Suprapubic skin (tissue), 4 donors: ENCODE results near the gene ZBTB40. TPM values are rescaled to one million over a fixed set of nuclear protein-coding genes. Genes with fewer than 3 reads are reported as not detected.

Experiments used
- DNase-seq, 2 donors: peaks; one replicate each; pipeline ENCODE4 v3.0.0-alpha.2; 2019; ENCODE audit warnings: low spot score in 2 of 2
- H3K27ac ChIP-seq: fragments of 200-600 bp; sonication (generic); one replicate; pipeline ENCODE4 v1.5.1; 2019
- H3K27me3 ChIP-seq: fragments of 200-600 bp; sonication (generic); one replicate; pipeline ENCODE4 v1.5.1; 2019
- H3K36me3 ChIP-seq: fragments of 200-600 bp; sonication (generic); one replicate; pipeline ENCODE4 v1.5.1; 2019
- H3K4me1 ChIP-seq: fragments of 200-600 bp; sonication (generic); one replicate; pipeline ENCODE4 v1.5.1; 2019
- H3K4me3 ChIP-seq: fragments of 200-600 bp; sonication (generic); one replicate; pipeline ENCODE4 v1.5.1; 2019; ENCODE audit warnings: mild to moderate bottlenecking
- H3K9me3 ChIP-seq: fragments of 200-600 bp; sonication (generic); one replicate; pipeline ENCODE4 v1.5.1; 2019
- CTCF ChIP-seq, 2 donors: fragments of 200-600 bp in 1 of 2; fragments of 450-650 bp in 1 of 2; sonication (generic) in 1 of 2; IDR thresholded peaks; one replicate each; pipeline ENCODE4 v1.5.1; 2016 to 2019; ENCODE audit warnings: antibody characterized with exemption in 2 of 2, mild to moderate bottlenecking in 1 of 2, moderate library complexity in 1 of 2
- EP300 ChIP-seq: sonication (generic); formaldehyde crosslinking; IDR thresholded peaks from one replicate; pipeline ENCODE4 v1.6.1; 2017; ENCODE audit warnings: antibody characterized with exemption
- POLR2A ChIP-seq, 2 donors: fragments of 450-650 bp; IDR thresholded peaks; one replicate each; pipeline ENCODE4 v1.6.1; 2017; ENCODE audit warnings: antibody characterized with exemption in 2 of 2, mild to moderate bottlenecking in 2 of 2, moderate library complexity in 2 of 2
- POLR2AphosphoS5 ChIP-seq, 3 donors: sonication (generic); formaldehyde crosslinking; IDR thresholded peaks; one replicate each; pipeline ENCODE4 v1.6.1; 2017; ENCODE audit warnings: antibody characterized with exemption in 3 of 3
- WGBS: methylation state at CpG from one replicate; pipeline ENCODE4 v1.1.5; 2018; 5-methylcytosine and 5-hydroxymethylcytosine counted together
- total RNA-seq, 4 donors: library from RNA; depleted of rRNA; stranded (reverse); fragments of >200 nt; gene quantifications; one replicate each; pipeline ENCODE4 v1.1.0, GENCODE V29; 2016

Gene ZBTB40
- total RNA-seq, 4 donors from 2014 or later = 12.7 to 36.0 (median 17.5) TPM

DNA sequence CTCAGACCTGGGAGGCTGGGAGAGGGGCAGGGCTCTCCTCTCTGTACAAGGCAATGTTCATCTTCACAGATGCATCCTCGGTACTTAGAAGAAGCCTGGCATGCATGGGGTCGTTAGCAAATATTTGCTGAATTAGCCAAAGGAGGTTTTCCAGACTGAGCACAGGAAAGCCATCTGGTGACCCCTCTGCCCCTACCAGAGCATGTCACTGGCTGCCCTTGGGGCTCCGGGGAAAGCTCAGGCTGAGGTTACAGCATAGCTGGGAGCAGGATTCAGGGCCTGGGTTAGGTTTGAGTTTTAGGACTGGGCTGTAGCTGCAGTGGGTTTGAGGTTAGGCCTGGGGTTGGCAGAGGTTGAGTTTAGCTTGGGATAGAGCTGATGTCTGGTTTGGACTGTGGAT lies 43.4 kb upstream of the ZBTB40 start:
- Histone ChIP-seq H3K36me3 (no peaks in the 10 kb centered on the region), H3K27ac (no peak overlapping the region), H3K9me3 (no peaks in the 10 kb centered on the region), H3K4me1 (no peaks in the 10 kb centered on the region), H3K4me3 (no peak overlapping the region), H3K27me3 (peaks cover 14% of the 10 kb centered on the region)
- 70% methylated on average over 3 of the region's 3 CpGs for WGBS
- DNase-seq = no peak
- TF ChIP-seq CTCF (IDR thresholded peaks at IDR 0.05) = no peak
- no peak for TF ChIP-seq POLR2A (IDR thresholded peaks at IDR 0.05)
- no peak for TF ChIP-seq POLR2AphosphoS5 (IDR thresholded peaks at IDR 0.05)
- no peak for TF ChIP-seq EP300

DNA sequence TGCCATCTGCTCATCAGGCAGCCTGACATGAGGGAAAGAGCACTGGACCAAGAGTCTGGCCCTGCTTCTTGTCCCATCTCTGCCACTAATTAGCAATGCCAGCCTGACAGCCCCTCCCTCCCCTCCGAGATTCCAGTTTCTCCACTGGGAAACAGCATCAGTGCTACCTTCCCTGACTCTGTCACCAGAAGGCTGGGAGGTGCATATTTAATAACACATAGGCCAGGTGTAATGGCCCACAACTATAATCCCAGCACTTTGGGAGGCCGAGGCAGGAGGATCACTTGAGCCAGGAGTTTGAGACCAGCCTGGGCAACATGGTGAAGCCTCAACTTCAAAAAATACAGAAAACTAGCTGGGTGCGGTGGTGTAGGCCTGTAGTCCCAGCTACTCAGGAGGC lies 41.2 kb upstream of the ZBTB40 start:
- Histone ChIP-seq H3K9me3 (no peaks in the 10 kb centered on the region), H3K36me3 (no peaks in the 10 kb centered on the region), H3K4me1 (no peaks in the 10 kb centered on the region), H3K27me3 (no peaks in the 10 kb centered on the region), H3K27ac (no peak overlapping the region), H3K4me3 (no peak overlapping the region)
- TF ChIP-seq POLR2AphosphoS5 (IDR thresholded peaks at IDR 0.05) (no peak), CTCF (IDR thresholded peaks at IDR 0.05) (no peak), POLR2A (IDR thresholded peaks at IDR 0.05) (no peak), EP300 (no peak)
- 100% methylated on average over 3 of the region's 3 CpGs for WGBS
- DNase-seq = no peak

DNA sequence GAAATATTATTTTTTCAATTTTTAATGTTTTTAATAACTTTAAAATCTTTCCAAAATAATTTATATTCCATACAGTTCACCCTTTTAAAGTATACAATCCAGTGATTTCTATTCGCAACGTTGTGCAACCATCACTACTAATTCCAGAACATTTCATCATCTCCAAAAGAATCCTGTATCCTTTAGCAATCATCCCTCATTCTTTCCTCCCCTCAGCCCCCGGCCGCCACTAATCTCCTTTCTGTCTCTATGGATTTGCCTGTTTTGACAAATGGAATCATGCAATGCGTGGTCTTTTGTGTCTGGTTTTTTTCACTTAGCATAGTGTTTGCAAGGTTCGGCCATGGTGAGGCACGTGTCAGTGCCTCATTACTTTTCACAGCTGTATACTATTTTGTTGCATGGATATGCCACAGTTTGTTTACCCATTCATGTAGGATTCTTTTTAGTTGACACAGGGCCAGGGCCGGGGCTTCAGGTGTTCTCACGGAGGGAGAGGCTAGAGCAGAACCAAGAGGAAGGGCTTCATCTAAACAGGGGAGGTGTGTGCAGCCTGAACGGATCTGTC lies 40.6 kb upstream of the ZBTB40 start:
- no peak overlapping the region for H3K4me3 ChIP-seq
- H3K9me3 ChIP-seq = no peaks in the 10 kb centered on the region
- DNase-seq = no peak
- H3K36me3 ChIP-seq = no peaks in the 10 kb centered on the region
- H3K4me1 ChIP-seq = no peaks in the 10 kb centered on the region
- TF ChIP-seq POLR2AphosphoS5 (IDR thresholded peaks at IDR 0.05) (no peak), EP300 (no peak), POLR2A (IDR thresholded peaks at IDR 0.05) (no peak), CTCF (IDR thresholded peaks at IDR 0.05) (no peak)
- no peak overlapping the region for H3K27ac ChIP-seq
- 97% methylated on average over 10 of the region's 10 CpGs for WGBS
- H3K27me3 ChIP-seq = no peaks in the 10 kb centered on the region

DNA sequence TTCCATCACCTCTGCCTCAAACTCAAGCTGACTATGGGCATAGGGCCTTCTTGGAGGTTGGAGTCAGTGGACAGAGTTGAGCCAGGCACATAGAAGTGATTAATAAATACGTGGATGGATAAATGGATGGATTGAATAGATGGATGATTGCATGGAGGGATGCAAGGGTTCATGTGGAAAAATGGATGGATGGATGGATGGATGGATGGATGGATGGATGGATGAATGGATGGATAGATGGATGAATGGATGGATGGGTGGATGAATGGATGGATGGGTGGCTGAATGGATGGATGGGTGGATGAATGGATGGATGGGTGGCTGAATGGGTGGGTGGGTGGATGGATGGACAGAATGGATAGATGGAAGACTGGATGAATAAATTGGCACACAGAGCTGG lies 40.1 kb upstream of the ZBTB40 start:
- no peak for DNase-seq
- no peaks in the 10 kb centered on the region for H3K27me3 ChIP-seq
- no peak overlapping the region for H3K4me3 ChIP-seq
- WGBS = 100% methylated on average over 1 of the region's 1 CpG
- no peak for TF ChIP-seq CTCF (IDR thresholded peaks at IDR 0.05)
- no peak for TF ChIP-seq EP300
- TF ChIP-seq POLR2AphosphoS5 (IDR thresholded peaks at IDR 0.05) = no peak
- no peak for TF ChIP-seq POLR2A (IDR thresholded peaks at IDR 0.05)
- no peak overlapping the region for H3K27ac ChIP-seq
- H3K36me3 ChIP-seq = no peaks in the 10 kb centered on the region
- peaks cover 4% of the 10 kb centered on the region for H3K4me1 ChIP-seq
- H3K9me3 ChIP-seq = no peaks in the 10 kb centered on the region

GRCh38 chr1:22412932-22413727 lies 38.5 kb upstream of the ZBTB40 start:
- Histone ChIP-seq H3K27ac (no peak overlapping the region), H3K4me1 (peaks cover 8% of the 10 kb centered on the region), H3K27me3 (peaks cover 5% of the 10 kb centered on the region), H3K36me3 (no peaks in the 10 kb centered on the region), H3K4me3 (no peak overlapping the region), H3K9me3 (no peaks in the 10 kb centered on the region)
- TF ChIP-seq POLR2A (IDR thresholded peaks at IDR 0.05) = no peak
- no peak for TF ChIP-seq POLR2AphosphoS5 (IDR thresholded peaks at IDR 0.05)
- TF ChIP-seq CTCF (IDR thresholded peaks at IDR 0.05) = no peak
- TF ChIP-seq EP300 = no peak
- no peak for DNase-seq
- WGBS = 60% methylated on average over 8 of the region's 8 CpGs
